Kidney epithelial cell (primary cell): Measurements from ENCODE around the gene UBE2K. TPM values are rescaled to one million over a fixed set of nuclear protein-coding genes. Genes with fewer than 3 reads are reported as not detected.
"Not testable (repeated sequence)": the region's sequence is repeated elsewhere in the genome, so short reads cannot be mapped to it uniquely, and the experiment has no call there.

Source experiments
- DNase-seq: peaks from one replicate; pipeline ENCODE4 v3.0.0-alpha.2; 2010; ENCODE audit warnings: low read depth
- H3K27me3 ChIP-seq: 2 replicates; pipeline ENCODE4 v1.6.0; 2011; ENCODE audit warnings: low read length; ENCODE audit not compliant: control insufficient read depth, insufficient read depth
- H3K36me3 ChIP-seq: 2 replicates; pipeline ENCODE4 v1.5.1; 2011; ENCODE audit warnings: low read length; ENCODE audit not compliant: control insufficient read depth, insufficient read depth
- H3K4me3 ChIP-seq: 2 replicates; pipeline ENCODE4 v1.5.1; 2011; ENCODE audit warnings: low read depth, mild to moderate bottlenecking, control low read depth, low read length
- CTCF ChIP-seq: IDR thresholded peaks from 2 replicates; pipeline ENCODE4 v1.5.1; 2011; ENCODE audit warnings: mild to moderate bottlenecking, moderate library complexity, low read length, control low read depth, inconsistent platforms; ENCODE audit not compliant: insufficient read depth, poor library complexity, severe bottlenecking
- total RNA-seq: library from RNA; depleted of rRNA; stranded (reverse); fragments of >200 nt; gene quantifications from 2 replicates; pipeline ENCODE4 v1.2.3, GENCODE V29; 2015

Gene UBE2K
- total RNA-seq, 1 donor from 2014 or later: 24.9 TPM

- H3K36me3 ChIP-seq: no peaks in the 10 kb centered on the region
- no peak for TF ChIP-seq CTCF
- DNase-seq: no peak
- H3K27me3 ChIP-seq: no peaks in the 10 kb centered on the region
- H3K4me3 ChIP-seq: no peak overlapping the region
Measured at GRCh38 chr4:39716356-39716755, 18.4 kb downstream of the UBE2K start.

GRCh38 chr4:39717743-39718142 is 19.8 kb downstream of the UBE2K start:
- not testable (repeated sequence) for H3K27me3 ChIP-seq, H3K36me3 ChIP-seq, H3K4me3 ChIP-seq, DNase-seq

GRCh38 chr4:39718366-39719323 is 20.7 kb downstream of the UBE2K start:
- Histone ChIP-seq H3K36me3 (no peaks in the 10 kb centered on the region), H3K27me3 (no peaks in the 10 kb centered on the region), H3K4me3 (no peak overlapping the region)
- TF ChIP-seq CTCF: no peak
- no peak for DNase-seq

- no peak overlapping the region for H3K4me3 ChIP-seq
- no peak for DNase-seq
- H3K36me3 ChIP-seq: no peaks in the 10 kb centered on the region
- no peak for TF ChIP-seq CTCF
- H3K27me3 ChIP-seq: no peaks in the 10 kb centered on the region
Measured at GRCh38 chr4:39719804-39720580, 22.1 kb downstream of the UBE2K start.

- H3K27me3 ChIP-seq, H3K4me3 ChIP-seq, DNase-seq, H3K36me3 ChIP-seq: not testable (repeated sequence)
Measured at GRCh38 chr4:39721273-39721672, 23.3 kb downstream of the UBE2K start.

- no peak for DNase-seq
- TF ChIP-seq CTCF: no peak
- Histone ChIP-seq H3K4me3 (no peak overlapping the region), H3K36me3 (no peaks in the 10 kb centered on the region), H3K27me3 (no peaks in the 10 kb centered on the region)
Measured at GRCh38 chr4:39721788-39722187, 23.9 kb downstream of the UBE2K start.
